HuH-7 (cell line): Measurements from ENCODE around the gene IFRD2.
A peak's percentile ranks its signal among the peaks of the same experiment; 100 is the strongest.

Experiments
- DNase-seq: peaks from one replicate; pipeline ENCODE4 v3.0.0; 2011; ENCODE audit warnings: low spot score

Gene IFRD2

GRCh38 chr3:50292159-50293078, at the start of gene IFRD2:
Gene IFRD2, minus strand, starts transcription at chr3:50292429. Its CDS starts 155 bp downstream, at chr3:50292274.
- peak; percentile 94 for DNase-seq

DNA sequence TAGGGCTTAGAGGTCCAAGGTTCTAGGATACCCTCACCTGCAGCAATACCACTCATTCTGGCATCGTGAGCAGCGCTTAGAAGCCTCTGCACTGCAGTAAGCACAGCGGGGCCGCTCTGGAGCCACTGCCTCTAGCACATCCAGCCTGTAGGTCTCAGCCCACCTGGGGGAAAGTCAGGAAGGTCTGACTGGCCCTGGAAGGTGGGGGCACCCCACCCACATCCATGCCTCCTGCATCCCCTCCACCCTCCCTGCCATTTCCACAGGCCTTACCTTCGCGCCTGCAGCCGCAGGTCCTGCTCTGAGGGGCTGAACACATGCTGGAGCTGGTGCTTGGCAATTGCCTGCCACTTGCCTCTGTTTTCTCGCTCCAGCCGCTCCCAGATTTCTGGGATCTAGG, 49.3 kb upstream of the IFRD2 start:
- no peak for DNase-seq

DNA sequence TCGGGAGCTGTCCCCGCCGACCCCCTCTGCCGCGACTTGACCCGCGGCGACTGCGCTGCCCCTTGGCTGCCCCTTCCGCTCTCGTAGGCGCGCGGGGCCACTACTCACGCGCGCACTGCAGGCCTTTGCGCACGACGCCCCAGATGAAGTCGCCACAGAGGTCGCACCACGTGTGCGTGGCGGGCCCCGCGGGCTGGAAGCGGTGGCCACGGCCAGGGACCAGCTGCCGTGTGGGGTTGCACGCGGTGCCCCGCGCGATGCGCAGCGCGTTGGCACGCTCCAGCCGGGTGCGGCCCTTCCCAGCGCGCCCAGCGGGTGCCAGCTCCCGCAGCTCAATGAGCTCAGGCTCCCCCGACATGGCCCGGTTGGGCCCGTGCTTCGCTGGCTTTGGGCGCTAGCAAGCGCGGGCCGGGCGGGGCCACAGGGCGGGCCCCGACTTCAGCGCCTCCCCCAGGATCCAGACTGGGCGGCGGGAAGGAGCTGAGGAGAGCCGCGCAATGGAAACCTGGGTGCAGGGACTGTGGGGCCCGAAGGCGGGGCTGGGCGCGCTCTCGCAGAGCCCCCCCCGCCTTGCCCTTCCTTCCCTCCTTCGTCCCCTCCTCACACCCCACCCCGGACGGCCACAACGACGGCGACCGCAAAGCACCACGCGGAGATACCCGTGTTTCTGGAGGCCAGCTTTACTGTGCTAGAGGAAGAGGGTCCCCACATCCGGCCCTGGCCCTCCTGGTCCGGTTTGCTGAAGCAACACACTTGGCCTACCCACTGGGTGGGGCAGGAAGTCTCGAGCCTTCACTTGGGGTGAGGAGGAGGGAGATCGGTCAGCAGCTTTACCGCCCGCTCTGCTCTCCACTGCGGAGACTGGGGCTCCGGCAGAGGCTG, 48.5 kb upstream of the IFRD2 start, which contains the start of gene RASSF1:
RASSF1 (minus strand) TSS at position 389 of the 882 bp plus-strand sequence; CDS start at position 358, 31 bp downstream.
- no peak for DNase-seq

GRCh38 chr3:50340147-50340447, 47.9 kb upstream of the IFRD2 start:
- no peak for DNase-seq

DNA sequence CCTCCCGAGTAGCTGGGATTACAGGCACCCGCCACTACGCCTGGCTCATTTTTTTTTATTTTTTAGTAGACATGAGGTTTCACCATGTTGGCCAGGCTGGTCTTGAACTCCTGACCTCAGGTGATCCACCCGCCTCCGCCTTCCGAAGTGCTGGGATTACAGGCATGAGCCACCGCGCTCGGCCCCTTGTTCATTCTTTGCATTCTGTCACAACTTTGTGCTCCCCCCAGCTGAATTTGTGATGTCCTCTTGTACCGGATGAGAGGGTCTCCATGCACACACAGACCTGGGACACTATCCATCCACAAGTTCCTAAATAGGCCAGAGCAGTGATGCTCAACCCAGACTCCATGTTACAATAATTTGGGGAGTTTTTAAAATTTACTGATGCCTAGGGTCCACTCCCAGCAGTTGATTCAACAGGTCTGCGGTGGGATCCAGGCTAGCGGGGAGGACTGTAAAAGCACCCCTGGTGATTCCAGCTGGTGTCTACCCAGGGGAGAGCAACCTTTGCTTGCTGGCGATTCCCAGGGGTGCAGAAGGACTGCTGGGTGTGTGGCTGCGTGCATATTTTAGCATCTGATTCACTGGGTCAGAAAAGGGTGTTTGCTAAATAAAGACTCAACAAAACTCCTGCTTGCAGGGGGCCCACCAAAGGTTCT, 47.4 kb upstream of the IFRD2 start:
- no peak for DNase-seq

DNA sequence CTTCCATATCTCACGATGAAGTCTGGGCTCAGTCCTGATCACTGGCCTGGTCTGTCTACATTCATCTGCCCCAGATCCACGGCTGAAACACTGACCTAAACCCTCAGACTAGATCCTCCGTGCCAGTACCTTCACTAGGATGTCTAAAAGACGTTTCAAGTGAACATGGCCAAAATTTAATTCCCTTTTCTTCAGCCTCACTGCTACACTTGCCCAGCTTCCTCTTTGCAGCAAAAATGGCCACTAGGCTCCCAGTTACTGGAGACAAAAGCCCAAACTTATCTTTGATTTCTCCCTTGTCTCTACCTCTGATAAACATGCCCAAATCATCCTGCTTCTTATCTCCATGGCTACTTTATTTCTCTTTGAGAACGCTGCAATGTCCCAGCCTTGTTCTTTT, 46.7 kb upstream of the IFRD2 start:
- DNase-seq: no peak

GRCh38 chr3:50337175-50337861, 45.1 kb upstream of the IFRD2 start:
- peak; percentile 99 for DNase-seq

DNA sequence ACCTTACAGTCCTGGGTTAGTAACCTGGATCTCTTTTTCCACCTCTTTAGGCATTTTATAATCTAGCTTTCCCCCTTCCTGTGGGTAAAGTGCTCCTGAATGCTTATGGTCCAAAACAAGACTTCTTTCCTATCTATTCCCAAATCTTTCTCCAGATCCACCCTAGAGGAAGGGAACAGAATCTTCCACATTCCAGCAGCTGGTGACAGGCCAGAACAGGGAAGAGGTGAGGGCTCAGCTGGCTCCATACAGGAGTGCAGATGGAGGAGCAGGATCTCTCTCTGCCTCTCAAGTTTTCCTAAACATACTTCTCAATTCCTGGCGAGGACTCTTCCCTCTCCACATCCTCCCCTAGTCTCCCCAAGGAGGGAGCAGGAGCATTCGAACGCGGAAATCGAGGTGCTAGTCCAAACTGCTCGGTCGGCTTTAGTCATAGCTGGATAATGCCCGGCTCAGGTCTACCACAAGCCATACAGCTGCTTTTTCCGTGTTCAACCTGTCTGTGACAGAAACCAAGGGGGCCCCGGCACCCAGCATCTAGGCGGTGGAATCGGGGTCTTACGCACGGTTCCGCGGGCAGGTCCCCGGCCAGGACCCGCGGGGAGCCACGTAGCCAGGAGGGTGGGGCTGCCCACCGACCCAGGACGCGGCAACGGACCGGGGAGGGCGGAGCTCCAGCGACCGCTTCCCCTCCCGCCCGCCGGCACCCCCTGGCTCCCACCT, 44.4 kb upstream of the IFRD2 start:
- no peak for DNase-seq

DNA sequence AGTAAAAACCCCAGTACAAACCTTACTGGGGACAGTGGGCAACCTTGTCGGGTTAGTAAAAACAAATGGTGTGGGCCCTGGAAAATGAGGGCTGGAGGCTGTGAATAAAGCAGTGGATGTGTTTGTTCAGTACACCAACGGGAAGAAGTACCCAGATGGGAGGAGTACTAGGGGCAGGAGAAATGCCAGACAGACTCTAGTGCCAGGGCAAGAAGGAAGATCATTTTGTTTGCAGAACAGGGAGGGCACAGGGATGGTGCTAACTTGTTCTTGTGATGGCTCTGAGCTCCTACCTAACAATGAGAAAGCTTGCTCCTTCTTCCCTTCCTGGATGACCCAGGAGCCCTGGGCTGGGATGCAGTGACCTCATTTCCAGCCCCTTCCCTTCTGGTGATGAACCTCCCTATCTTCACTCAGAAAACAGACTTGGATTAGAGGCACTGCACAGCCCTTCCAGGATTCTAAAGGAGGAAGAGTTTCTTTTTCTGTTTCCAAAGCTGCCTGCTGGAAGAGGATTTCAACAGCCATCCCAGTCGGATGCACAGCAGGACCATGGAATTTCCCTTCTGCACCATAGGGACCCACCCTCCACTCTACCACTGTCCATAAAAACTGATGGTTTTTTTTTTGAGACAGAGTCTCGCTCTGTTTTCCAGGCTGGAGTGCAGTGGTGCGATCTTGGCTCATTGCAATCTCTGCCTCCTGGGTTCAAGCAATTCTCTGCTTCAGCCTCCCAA, 42.3 kb upstream of the IFRD2 start:
- DNase-seq: no peak

DNA sequence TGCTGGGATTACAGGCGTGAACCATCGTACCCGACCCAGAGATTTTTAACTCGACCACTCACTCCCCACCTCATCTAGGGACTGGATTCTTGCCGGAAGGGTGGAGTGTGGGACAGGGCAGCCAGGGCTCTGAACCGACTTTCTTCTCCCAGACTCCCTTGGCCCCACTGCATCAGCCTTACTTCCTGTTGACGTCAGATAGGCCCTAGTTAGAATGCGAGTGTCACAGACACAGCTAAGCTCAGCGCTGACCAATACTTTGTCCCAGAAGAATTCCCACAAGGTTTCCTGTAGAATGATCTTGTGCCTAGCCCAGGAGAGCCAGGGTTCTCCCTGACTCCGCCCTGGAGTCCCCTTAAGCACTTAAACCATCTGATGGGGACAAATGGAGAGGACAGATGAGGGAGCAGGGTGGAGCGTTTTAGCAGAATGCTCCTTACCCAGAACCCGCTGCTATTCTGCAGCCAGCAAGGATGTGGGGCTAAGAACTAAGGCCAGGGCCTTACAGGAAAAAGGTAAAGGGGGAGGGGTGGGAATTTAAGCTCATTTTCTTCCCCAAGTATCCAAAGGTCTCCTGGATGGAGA, 41.6 kb upstream of the IFRD2 start:
- DNase-seq: no peak

DNA sequence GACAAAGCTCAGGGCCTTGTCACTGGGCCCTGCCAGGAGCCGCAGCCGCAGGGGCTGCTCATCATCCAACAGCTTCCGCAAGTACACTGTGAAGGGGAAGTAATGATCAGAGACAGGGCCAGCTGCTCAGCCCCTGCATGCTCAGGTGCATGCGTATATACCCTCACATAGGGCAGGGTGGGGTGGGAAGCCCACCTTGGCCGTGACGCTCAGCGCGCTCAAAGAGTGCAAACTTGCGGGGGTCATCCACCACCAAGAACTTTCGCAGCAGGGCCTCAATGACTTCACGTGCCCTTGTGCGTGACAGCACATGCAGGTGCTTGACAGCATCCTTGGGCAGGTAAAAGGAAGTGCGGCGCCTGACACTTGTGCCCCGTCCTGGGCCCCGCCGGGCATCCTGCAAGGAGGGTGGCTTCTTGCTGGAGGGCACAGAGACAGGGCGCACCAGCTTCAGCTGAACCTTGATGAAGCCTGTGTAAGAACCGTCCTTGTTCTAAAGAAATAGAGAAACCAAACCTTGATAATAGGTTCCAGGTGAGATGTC, 39.2 kb upstream of the IFRD2 start:
- DNase-seq: no peak

GRCh38 chr3:50330330-50330729, 38.1 kb upstream of the IFRD2 start:
- DNase-seq: no peak

- DNase-seq: peak; percentile 98
Observed at GRCh38 chr3:50327943-50328691, 35.9 kb upstream of the IFRD2 start, which contains the start of gene TUSC2. Gene TUSC2, minus strand, starts transcription at chr3:50328223. Its CDS starts 124 bp downstream, at chr3:50328099.

DNA sequence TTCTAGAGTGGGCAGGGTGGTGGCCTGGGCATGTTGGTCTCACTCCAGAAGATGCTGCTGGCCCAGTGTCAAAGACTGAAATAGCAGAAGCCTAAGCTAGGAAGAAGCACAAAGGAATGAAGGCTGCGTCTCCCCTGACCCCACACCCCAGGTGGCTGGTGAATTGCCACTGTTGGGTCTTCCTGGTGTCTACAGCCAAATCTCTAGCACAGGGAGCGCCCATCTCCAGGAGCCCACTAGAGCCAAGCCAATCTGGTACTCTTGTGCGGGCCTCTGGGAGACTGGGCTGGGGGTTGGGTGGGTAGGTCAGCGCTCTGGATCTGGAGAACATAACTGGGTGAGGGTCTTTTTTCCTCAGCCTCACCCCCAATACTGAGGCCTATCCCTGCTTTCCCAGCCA, 34.9 kb upstream of the IFRD2 start:
- no peak for DNase-seq

GRCh38 chr3:50326182-50326541, 33.9 kb upstream of the IFRD2 start:
- DNase-seq: no peak

DNA sequence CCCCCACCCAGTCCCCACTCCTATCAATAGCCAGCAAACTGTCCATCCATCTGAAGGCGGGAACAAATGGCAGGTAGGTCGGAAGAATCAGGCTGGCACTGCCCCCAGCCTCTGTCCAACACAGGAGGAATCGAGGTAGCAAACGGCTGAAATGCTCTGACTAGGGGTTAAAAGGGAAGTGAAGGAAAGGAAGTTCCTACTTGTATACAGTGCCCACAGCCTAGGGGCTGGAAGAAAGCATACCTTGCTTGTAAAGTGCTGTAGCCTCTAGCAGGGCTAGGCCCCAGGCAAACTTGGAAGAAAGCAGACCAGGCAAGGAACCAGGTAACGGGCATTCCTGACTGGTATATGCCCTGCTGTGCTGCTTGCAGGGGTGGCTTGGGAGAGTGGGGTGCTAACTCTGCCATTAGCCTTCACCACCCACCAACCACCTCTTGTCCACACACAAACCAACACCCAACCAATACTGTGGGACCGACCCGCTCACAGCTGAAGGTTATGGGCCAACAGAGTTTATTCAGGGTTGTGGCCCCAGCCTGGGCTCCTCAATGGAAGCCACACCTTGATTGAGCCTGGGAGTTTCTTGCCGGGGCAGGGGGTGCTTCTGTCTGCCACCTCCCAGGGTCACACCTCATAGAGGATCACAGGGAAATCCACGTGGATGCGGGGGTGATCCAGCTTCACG, 33.4 kb upstream of the IFRD2 start:
- DNase-seq: no peak

DNA sequence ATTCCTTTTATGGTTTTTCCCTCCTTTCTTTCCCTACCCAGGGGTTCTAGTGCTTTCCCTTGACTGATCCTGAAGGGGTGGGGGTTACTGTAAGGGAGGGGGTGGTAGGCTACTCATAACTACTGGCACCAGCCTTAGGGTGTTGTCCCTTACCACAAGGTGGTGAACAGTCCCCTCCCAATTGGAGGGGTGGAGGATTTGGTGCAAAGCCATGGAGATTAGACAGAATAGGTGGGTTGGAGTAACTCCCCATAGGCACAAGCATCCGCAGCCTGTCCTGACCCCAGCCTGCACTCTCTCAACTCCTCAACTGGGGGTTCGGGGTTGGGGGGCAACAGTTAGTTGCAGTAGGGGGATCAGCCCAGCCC, 32.9 kb upstream of the IFRD2 start:
- DNase-seq: no peak

DNA sequence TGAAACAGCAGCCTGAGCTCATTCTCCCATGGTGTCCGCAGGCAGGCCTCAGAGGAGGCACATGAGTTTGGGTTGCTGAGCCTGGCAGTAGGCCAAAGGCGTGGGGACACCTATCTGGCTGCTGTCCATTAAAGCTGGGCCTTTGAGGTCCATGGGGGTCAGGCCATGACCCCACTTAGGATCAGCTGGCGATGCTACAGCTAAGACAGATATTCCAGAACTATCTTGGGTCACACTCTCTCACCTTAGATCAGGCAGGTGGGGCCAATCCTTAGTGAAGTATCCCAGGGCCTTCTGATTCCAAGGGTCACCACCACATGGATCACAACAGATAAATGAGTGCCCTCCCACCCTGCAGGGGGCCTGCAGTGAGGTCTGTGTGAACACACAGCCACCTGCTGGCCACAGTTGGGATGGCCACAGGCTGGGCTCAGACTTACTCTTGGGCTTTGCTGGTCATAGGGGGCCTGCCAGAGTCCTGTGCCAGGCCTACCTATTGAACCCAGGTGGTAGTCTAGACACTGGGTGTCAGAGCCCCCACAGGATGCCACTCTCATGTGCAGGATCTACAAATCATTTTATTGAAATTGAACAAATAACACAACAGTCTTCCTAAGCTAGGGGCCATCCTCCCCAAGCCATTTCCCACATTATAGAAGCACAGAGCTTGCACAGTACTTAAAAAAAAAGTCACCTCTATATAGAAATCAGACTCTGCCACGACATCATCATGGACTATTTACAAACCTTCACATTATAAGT, 32.3 kb upstream of the IFRD2 start:
- DNase-seq: peak; percentile 88
